Measurements from ENCODE around the gene TMEM245. TPM values are rescaled to one million over a fixed set of nuclear protein-coding genes. Genes with fewer than 3 reads are reported as not detected.
A peak's percentile ranks its signal among the peaks of the same experiment; 100 is the strongest.

Gene TMEM245
- 19.4 and 22.0 TPM in 2 replicates for total RNA-seq (2014; rRNA removed; shearing (Covaris generic))
- total RNA-seq (2022): 36.1 and 40.8 TPM in 2 replicates
- Bru-seq, nascent RNA: percentile 93 among the genes with signal in this experiment
- percentile 89 among the genes with signal in this experiment for BruChase-seq, experiment 1, labeled RNA remaining after a 6-hour chase
- BruChase-seq, experiment 2, labeled RNA remaining after a 2-hour chase: percentile 90 among the genes with signal in this experiment
- long read RNA-seq, partial matches to known transcripts: 10 of 101 reads
- long read RNA-seq, other reads (novel, unspliced or antisense): 89 of 101 reads

- peaks cover 56% of the 10 kb centered on the region for H3K4me1 ChIP-seq (ENCODE audit: insufficient read depth, low read length, poor library complexity, severe bottlenecking)
- H3K27ac ChIP-seq (ENCODE audit: low read depth, low read length, poor library complexity, severe bottlenecking): peak within 1 kb of the TSS; percentile 80
- H3K36me3 ChIP-seq (ENCODE audit: insufficient read depth, low read length): peaks cover 33% of the 10 kb centered on the region
- H3K9me3 ChIP-seq (ENCODE audit: low read length): no peaks in the 10 kb centered on the region
- DNase-seq (ENCODE audit: low spot score): peak; percentile 99
- ChIA-PET POLR2A (interaction anchor here (0.5 to 4.1 kb wide), 10 partner anchors 9 to 1655 kb away, joined by 3 to 53 read pairs (median 4); no protein-coding TSS in a partner anchor), CTCF (ENCODE audit: unreplicated experiment) (interaction anchor here (1.1 kb wide), 1 partner anchor 10 kb away, joined by 3 read pairs; no protein-coding TSS in a partner anchor)
- H3K4me3 ChIP-seq (ENCODE audit: low read depth, low read length, poor library complexity, severe bottlenecking): peak within 1 kb of the TSS; percentile 96
- BruUV-seq (replicated peaks): no TSS peak
- peaks cover 51% of the 10 kb centered on the region for H3K79me2 ChIP-seq (ENCODE audit: insufficient read depth, low read depth, low read length)
- peaks cover 32% of the 10 kb centered on the region; the same call in 1 of the 2 replicates for H4K20me1 ChIP-seq (ENCODE audit: insufficient read depth, low read length)
- peak within 1 kb of the TSS; percentile 95 for H2AFZ ChIP-seq (ENCODE audit: low read length)
- no peaks in the 10 kb centered on the region for H3K9me2 ChIP-seq (ENCODE audit: insufficient read depth, low read length)
- peak within 1 kb of the TSS; percentile 85 for H3K4me2 ChIP-seq (ENCODE audit: low read length)
- no peak for TF ChIP-seq EZH2phosphoT487 (IDR thresholded peaks at IDR 0.05; ENCODE audit: borderline replicate concordance, low read depth, low read length)
- intact Hi-C loops (cut with micrococcal nuclease; ENCODE audit: unreplicated experiment): loop anchor here (2.0 to 5.0 kb wide), 2 partner anchors 107 to 187 kb away; partner anchors contain the start of genes ABITRAM, CTNNAL1 and ELP1
These were observed at the start of gene TMEM245 for GRCh38 chr9:109119439-109120203. Gene TMEM245, minus strand, starts transcription at chr9:109119947. Its CDS starts 34 bp downstream, at chr9:109119913.

DNA sequence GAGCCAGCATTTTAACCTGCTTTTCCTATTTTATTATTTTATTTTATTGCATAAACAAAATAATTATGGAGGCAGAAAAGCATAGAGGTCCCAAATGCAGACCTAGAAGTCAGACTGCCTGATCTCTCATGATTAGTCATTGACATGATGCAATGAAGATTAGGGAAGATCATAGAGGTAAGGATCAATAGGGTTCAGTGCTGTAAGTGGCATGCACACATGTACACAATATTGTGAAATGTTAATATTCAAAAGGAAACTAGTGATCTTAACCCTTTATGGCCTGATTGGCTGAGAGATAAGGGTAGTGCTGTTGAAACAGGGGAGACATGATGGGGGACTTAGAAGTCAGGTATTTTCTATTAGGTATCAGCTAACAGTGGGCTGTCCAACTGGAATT lies 48.4 kb upstream of the TMEM245 start:
- CTCF ChIA-PET (ENCODE audit: unreplicated experiment): no interaction called here
- no peaks in the 10 kb centered on the region for H3K9me3 ChIP-seq (ENCODE audit: low read length)

DNA sequence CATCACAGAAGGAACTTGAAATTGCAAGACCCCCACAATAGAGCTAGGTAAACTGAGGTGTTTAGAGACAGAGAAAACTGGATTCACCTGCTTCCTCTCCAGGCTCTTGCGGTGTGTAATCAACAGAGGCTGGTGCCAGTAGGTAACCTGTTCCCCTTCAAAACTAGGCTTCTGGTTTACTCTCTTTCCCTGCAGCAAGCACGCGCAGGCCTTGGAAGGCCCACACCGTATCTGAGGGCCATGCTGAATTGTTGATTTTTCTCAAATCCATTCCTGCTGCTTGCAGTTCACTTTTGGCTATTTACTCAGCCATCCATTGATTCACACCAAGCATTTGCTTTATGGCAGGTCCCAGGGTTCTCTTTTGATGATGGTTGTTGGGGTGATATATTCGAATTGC lies 48.0 kb upstream of the TMEM245 start:
- intact Hi-C loops (cut with micrococcal nuclease; ENCODE audit: unreplicated experiment): no loop called here
- DNase-seq (ENCODE audit: low spot score): no peak
- no peaks in the 10 kb centered on the region for H3K9me2 ChIP-seq (ENCODE audit: insufficient read depth, low read length)
- H3K4me1 ChIP-seq (ENCODE audit: insufficient read depth, low read length, poor library complexity, severe bottlenecking): peaks cover 10% of the 10 kb centered on the region
- no TSS peak for BruUV-seq (replicated peaks)
- POLR2A ChIA-PET: no interaction called here
- H4K20me1 ChIP-seq (ENCODE audit: insufficient read depth, low read length): no peaks in the 10 kb centered on the region
- no peak overlapping the region for H3K4me2 ChIP-seq (ENCODE audit: low read length)
- CTCF ChIA-PET (ENCODE audit: unreplicated experiment): interaction anchor here (0.6 kb wide), 1 partner anchor 410 kb away, joined by 13 read pairs; no protein-coding TSS in a partner anchor
- H3K27ac ChIP-seq (ENCODE audit: low read depth, low read length, poor library complexity, severe bottlenecking): no peak overlapping the region
- no peaks in the 10 kb centered on the region for H3K79me2 ChIP-seq (ENCODE audit: insufficient read depth, low read depth, low read length)
- no peaks in the 10 kb centered on the region for H3K9me3 ChIP-seq (ENCODE audit: low read length)
- no peaks in the 10 kb centered on the region for H3K36me3 ChIP-seq (ENCODE audit: insufficient read depth, low read length)
- no peak overlapping the region for H3K4me3 ChIP-seq (ENCODE audit: low read depth, low read length, poor library complexity, severe bottlenecking)
- TF ChIP-seq, protein P1, sequence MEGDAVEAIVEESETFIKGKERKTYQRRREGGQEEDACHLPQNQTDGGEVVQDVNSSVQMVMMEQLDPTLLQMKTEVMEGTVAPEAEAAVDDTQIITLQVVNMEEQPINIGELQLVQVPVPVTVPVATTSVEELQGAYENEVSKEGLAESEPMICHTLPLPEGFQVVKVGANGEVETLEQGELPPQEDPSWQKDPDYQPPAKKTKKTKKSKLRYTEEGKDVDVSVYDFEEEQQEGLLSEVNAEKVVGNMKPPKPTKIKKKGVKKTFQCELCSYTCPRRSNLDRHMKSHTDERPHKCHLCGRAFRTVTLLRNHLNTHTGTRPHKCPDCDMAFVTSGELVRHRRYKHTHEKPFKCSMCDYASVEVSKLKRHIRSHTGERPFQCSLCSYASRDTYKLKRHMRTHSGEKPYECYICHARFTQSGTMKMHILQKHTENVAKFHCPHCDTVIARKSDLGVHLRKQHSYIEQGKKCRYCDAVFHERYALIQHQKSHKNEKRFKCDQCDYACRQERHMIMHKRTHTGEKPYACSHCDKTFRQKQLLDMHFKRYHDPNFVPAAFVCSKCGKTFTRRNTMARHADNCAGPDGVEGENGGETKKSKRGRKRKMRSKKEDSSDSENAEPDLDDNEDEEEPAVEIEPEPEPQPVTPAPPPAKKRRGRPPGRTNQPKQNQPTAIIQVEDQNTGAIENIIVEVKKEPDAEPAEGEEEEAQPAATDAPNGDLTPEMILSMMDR (conservative IDR thresholded peaks at IDR 0.05; ENCODE audit: low read length): no peak
- no peak for TF ChIP-seq EZH2phosphoT487 (IDR thresholded peaks at IDR 0.05; ENCODE audit: borderline replicate concordance, low read depth, low read length)
- H2AFZ ChIP-seq (ENCODE audit: low read length): no peak overlapping the region

More for the DNA sequence above, 48.4 kb upstream of the TMEM245 start:
- no TSS peak for BruUV-seq (replicated peaks)
- intact Hi-C loops (cut with micrococcal nuclease; ENCODE audit: unreplicated experiment): no loop called here
- Histone ChIP-seq H3K36me3 (ENCODE audit: insufficient read depth, low read length) (no peaks in the 10 kb centered on the region), H2AFZ (ENCODE audit: low read length) (no peak overlapping the region), H3K9me2 (ENCODE audit: insufficient read depth, low read length) (no peaks in the 10 kb centered on the region), H3K4me2 (ENCODE audit: low read length) (no peak overlapping the region), H3K4me1 (ENCODE audit: insufficient read depth, low read length, poor library complexity, severe bottlenecking) (peaks cover 10% of the 10 kb centered on the region), H3K27ac (ENCODE audit: low read depth, low read length, poor library complexity, severe bottlenecking) (no peak overlapping the region), H3K79me2 (ENCODE audit: insufficient read depth, low read depth, low read length) (no peaks in the 10 kb centered on the region), H3K4me3 (ENCODE audit: low read depth, low read length, poor library complexity, severe bottlenecking) (no peak overlapping the region), H4K20me1 (ENCODE audit: insufficient read depth, low read length) (no peaks in the 10 kb centered on the region)
- DNase-seq (ENCODE audit: low spot score): no peak
- TF ChIP-seq, protein P1 (conservative IDR thresholded peaks at IDR 0.05; ENCODE audit: low read length): no peak
- no peak for TF ChIP-seq EZH2phosphoT487 (IDR thresholded peaks at IDR 0.05; ENCODE audit: borderline replicate concordance, low read depth, low read length)
- POLR2A ChIA-PET: interaction anchor here (0.6 kb wide), 1 partner anchor 12 kb away, joined by 4 read pairs; no protein-coding TSS in a partner anchor

Measured in OCI-LY7 (cell line).